K562 (cell line): Measurements from ENCODE around the gene GXYLT2. TPM values are rescaled to one million over a fixed set of nuclear protein-coding genes. Genes with fewer than 3 reads are reported as not detected.

Source experiments
- ATAC-seq: fragments of 200-7000 bp; cut with Tn5 transposase; 3 replicates; pipeline ENCODE4 v1.9.1; 2020; ENCODE audit warnings: moderate library complexity
- BruUV-seq: library from RNA; stranded (reverse); fragments of 400-500 nt; replicated peaks from 2 replicates; lab custom pipeline; 2021; lab: Mats Ljungman, UMichigan
- CTCF ChIA-PET: fragments of 300-600 bp; formaldehyde crosslinking; extraction: SDS; loops from one replicate; lab custom pipeline; 2021; ENCODE audit warnings: low intra/inter-chr PET ratio; lab: Yijun Ruan, JAX
- POLR2A ChIA-PET: fragments of 300-600, 350-650 bp; sonication (Branson Sonifier 250); formaldehyde crosslinking; extraction: SDS; loops from one replicate; lab custom pipeline; 2021; ENCODE audit warnings: antibody characterized with exemption, inconsistent platforms; lab: Yijun Ruan, JAX
- DNase-seq, 4 experiments: peaks; one replicate each; pipeline versions ENCODE4 v3.0.0 to v3.0.0-alpha.2; 2011 to 2018; ENCODE audit warnings: low spot score in 3 of 4, mixed read lengths in 3 of 4; ENCODE audit errors: extremely low read depth in 1 of 4
- FAIRE-seq: peaks from 2 replicates; lab custom pipeline; 2011; peaks lifted over from hg19 to GRCh38; lab: Jason Lieb, UNC
- H2AFZ ChIP-seq: 2 replicates; pipeline ENCODE4 v1.6.0; 2011; ENCODE audit warnings: low read depth, low read length, control low read depth, inconsistent platforms
- H3K27ac ChIP-seq: fragments of 200-600 bp; 3 replicates; pipeline ENCODE4 v1.8.0; 2011; ENCODE audit warnings: low read depth, mild to moderate bottlenecking, control low read depth, inconsistent platforms, low read length, moderate library complexity, mixed read lengths; ENCODE audit errors: extremely low read depth
- H3K27me3 ChIP-seq, 2 experiments: fragments of 300-600 bp in 1 of 2; 2 replicates in 1 of 2; 3 replicates in 1 of 2; pipeline versions ENCODE4 v1.6.0 to v1.8.0; 2011; ENCODE audit warnings: inconsistent platforms in 2 of 2, low read length in 2 of 2, mild to moderate bottlenecking in 1 of 2, mixed read lengths in 1 of 2, moderate library complexity in 1 of 2; ENCODE audit not compliant: control insufficient read depth in 2 of 2, insufficient read depth in 2 of 2
- H3K36me3 ChIP-seq: fragments of 300-600 bp; 3 replicates; pipeline ENCODE4 v1.8.0; 2011; ENCODE audit warnings: mild to moderate bottlenecking, low read length, inconsistent platforms; ENCODE audit not compliant: control insufficient read depth, insufficient read depth
- H3K4me1 ChIP-seq, 2 experiments: fragments of 200-600 bp in 1 of 2; replicated peaks in 1 of 2; 2 replicates in 1 of 2; 3 replicates in 1 of 2; pipeline versions ENCODE4 v1.5.1 to v1.8.0; 2011; ENCODE audit warnings: inconsistent platforms in 2 of 2, low read length in 2 of 2, mild to moderate bottlenecking in 1 of 2, mixed read lengths in 1 of 2, moderate library complexity in 1 of 2; ENCODE audit not compliant: control insufficient read depth in 2 of 2, insufficient read depth in 2 of 2
- H3K4me2 ChIP-seq: 2 replicates; pipeline ENCODE4 v1.6.1; 2011; ENCODE audit warnings: low read length, control low read depth, inconsistent platforms, mixed read lengths; ENCODE audit not compliant: insufficient read depth
- H3K4me3 ChIP-seq: fragments of 200-600 bp; sonication (generic), shearing (Covaris generic); 2 replicates; pipeline ENCODE4 v1.5.1; 2016; ENCODE audit warnings: control low read depth, inconsistent platforms
- H3K79me2 ChIP-seq: fragments of 200-600 bp; 3 replicates; pipeline ENCODE4 v1.8.0; 2011; ENCODE audit warnings: low read length, inconsistent platforms; ENCODE audit not compliant: control insufficient read depth, insufficient read depth
- H3K9ac ChIP-seq, 2 experiments: 2 replicates each; pipeline versions ENCODE4 v1.6.0 to v1.6.1; 2011; ENCODE audit warnings: low read depth in 2 of 2, low read length in 2 of 2, control low read depth in 1 of 2, inconsistent platforms in 1 of 2, mild to moderate bottlenecking in 1 of 2, mixed read lengths in 1 of 2; ENCODE audit not compliant: insufficient read depth in 1 of 2
- H3K9me1 ChIP-seq: one replicate; pipeline ENCODE4 v1.6.0; 2011; ENCODE audit warnings: inconsistent platforms, mild to moderate bottlenecking, low read length, moderate library complexity; ENCODE audit not compliant: control insufficient read depth, insufficient read depth
- H3K9me3 ChIP-seq: replicated peaks from 2 replicates; pipeline ENCODE4 v1.5.1; 2011; ENCODE audit warnings: low read depth, low read length, inconsistent platforms; ENCODE audit not compliant: control insufficient read depth, insufficient read depth
- H4K20me1 ChIP-seq: replicated peaks from 2 replicates; pipeline ENCODE4 v1.6.1; 2011; ENCODE audit warnings: low read length, inconsistent platforms, mixed read lengths; ENCODE audit not compliant: control insufficient read depth, insufficient read depth
- CBFB ChIP-seq: sonication (generic); formaldehyde crosslinking; IDR thresholded peaks from 2 replicates; pipeline ENCODE4 v1.4.0; 2020; ENCODE audit warnings: mild to moderate bottlenecking, missing genetic modification reagents
- CTCF ChIP-seq, 3 experiments: IDR thresholded peaks in 2 of 3; conservative IDR thresholded peaks in 1 of 3; 2 replicates each; pipeline ENCODE4 v1.5.1; 2011 to 2012; ENCODE audit warnings: low read length in 3 of 3, mild to moderate bottlenecking in 3 of 3, control low read depth in 2 of 3, improper control_type of control experiment in 1 of 3, inconsistent platforms in 1 of 3, low read depth in 1 of 3, mixed read lengths in 1 of 3, moderate library complexity in 1 of 3; ENCODE audit not compliant: insufficient read depth in 2 of 3
- CXXC5 ChIP-seq: fragments of 250-450 bp; sonication (Bioruptor Pico); IDR thresholded peaks from 2 replicates; pipeline ENCODE4 v1.8.0; 2022; ENCODE audit warnings: inconsistent platforms, mild to moderate bottlenecking, moderate library complexity
- DEAF1 ChIP-seq: fragments of 450-650 bp; formaldehyde crosslinking; IDR thresholded peaks from 2 replicates; pipeline ENCODE4 v1.4.0; 2020; ENCODE audit warnings: mild to moderate bottlenecking, moderate library complexity
- HBP1 ChIP-seq: fragments of 450-650 bp; formaldehyde crosslinking; IDR thresholded peaks from 2 replicates; pipeline ENCODE4 v1.4.0; 2022; ENCODE audit warnings: missing genetic modification characterization
- RBM15 ChIP-seq: fragments of 200-400 bp; formaldehyde crosslinking; IDR thresholded peaks from 2 replicates; pipeline ENCODE4 v1.6.1; 2018; ENCODE audit warnings: mild to moderate bottlenecking, low read length, moderate library complexity; ENCODE audit not compliant: insufficient read depth
- RBM25 ChIP-seq: fragments of 200-400 bp; formaldehyde crosslinking; IDR thresholded peaks from 2 replicates; pipeline ENCODE4 v1.6.1; 2018; ENCODE audit warnings: low read length, low read depth, moderate library complexity; ENCODE audit not compliant: severe bottlenecking
- SFPQ ChIP-seq: fragments of 200-400 bp; formaldehyde crosslinking; IDR thresholded peaks from 2 replicates; pipeline ENCODE4 v1.6.1; 2017; ENCODE audit warnings: mild to moderate bottlenecking, low read depth, low read length, moderate library complexity
- ZBTB2 ChIP-seq: fragments of 450-650 bp; IDR thresholded peaks from 2 replicates; pipeline ENCODE4 v1.6.1; 2016; ENCODE audit warnings: antibody characterized with exemption
- ZNF124 ChIP-seq: sonication (generic); formaldehyde crosslinking; IDR thresholded peaks from 2 replicates; pipeline ENCODE4 v1.8.1; 2022; ENCODE audit warnings: missing genetic modification reagents
- ZNF639 ChIP-seq, 2 experiments: fragments of 200-800 bp in 1 of 2; sonication (Bioruptor generic) in 1 of 2; sonication (generic) in 1 of 2; formaldehyde crosslinking in 1 of 2; IDR thresholded peaks in 1 of 2; conservative IDR thresholded peaks in 1 of 2; 2 replicates each; pipeline versions ENCODE4 v1.5.0 to v1.6.1; 2016 to 2020; ENCODE audit warnings: missing compliant biosample characterization in 1 of 2, missing genetic modification characterization in 1 of 2, missing genetic modification reagents in 1 of 2
- WGBS: fragments of 100-300 bp; shearing (Covaris generic); methylation state at CpG from one replicate; pipeline ENCODE4 v1.1.6; 2016; ENCODE audit warnings: low coverage, mixed read lengths; ENCODE audit not compliant: insufficient coverage; ENCODE audit errors: missing lambda C conversion rate; 5-methylcytosine and 5-hydroxymethylcytosine counted together
- in situ Hi-C: fragments of 300-500 bp; cut with MboI; formaldehyde crosslinking; loops from 4 replicates; pipeline ENCODE4 v1.15.0; 2018; ENCODE audit warnings: inconsistent platforms, mixed read lengths
- intact Hi-C: fragments of 100-400 bp; cut with micrococcal nuclease; formaldehyde crosslinking; loops from 2 replicates; pipeline ENCODE4 v1.14.2; 2022
- polyA plus RNA-seq, 8 experiments: library from polyadenylated mRNA; depleted of rRNA in 4 of 8; stranded (reverse) in 5 of 8; unstranded in 3 of 8; fragments of >200 nt; fragmentation: Nextera tagmentation in 2 of 8; fragmentation: Illumina TruSeq in 1 of 8; extraction: Ambion mirVana in 2 of 8; extraction: Trizol in 1 of 8; gene quantifications; 2 replicates each; pipeline versions ENCODE4 v1.2.1 to v1.2.3, GENCODE V29; 2011 to 2014; ENCODE audit warnings: inconsistent platforms in 1 of 8, missing spikeins in 1 of 8
- total RNA-seq, 7 experiments: library from RNA; depleted of rRNA in 6 of 7; stranded (reverse); fragments of >200 nt in 6 of 7; fragmentation: Illumina TruSeq in 2 of 7; extraction: Trizol in 2 of 7; gene quantifications; 2 replicates each; pipeline versions ENCODE4 v1.2.1 to v1.2.3, GENCODE V29; 2011 to 2021; ENCODE audit warnings: low replicate concordance in 1 of 7

GXYLT2 gene
- total and polyA plus RNA-seq, 9 of the 15 experiments (the other 6 are each of a cell fraction or from before 2014, with no cell fraction given) = 0.71 to 6.0 (median 3.3) TPM

GRCh38 chr3:72930754-72931153 is 42.9 kb downstream of the GXYLT2 start:
- ChIA-PET CTCF (no interaction called here), POLR2A (no interaction called here)
- H3K9me1 ChIP-seq = no peaks in the 10 kb centered on the region
- FAIRE-seq = no peak
- intact Hi-C loops = no loop called here
- no peak overlapping the region for H3K9ac ChIP-seq
- peaks cover 0 to 3% of the 10 kb centered on the region in 2 experiments; a peak in 1 of 5 replicates for H3K4me1 ChIP-seq
- H2AFZ ChIP-seq = no peak overlapping the region
- ATAC-seq = no peak
- H3K9me3 ChIP-seq = no peaks in the 10 kb centered on the region
- WGBS = 55% methylated on average over 3 of the region's 4 CpGs
- no peak overlapping the region for H3K4me3 ChIP-seq
- BruUV-seq = no TSS peak
- DNase-seq = no peak
- in situ Hi-C loops = loop anchor here (10.0 kb wide), 1 partner anchor 144 kb away; no protein-coding TSS in a partner anchor
- no peak overlapping the region for H3K4me2 ChIP-seq
- H4K20me1 ChIP-seq = no peaks in the 10 kb centered on the region; the same call in 1 of the 2 replicates
- no peaks in the 10 kb centered on the region for H3K36me3 ChIP-seq
- no peaks in the 10 kb centered on the region for H3K27me3 ChIP-seq
- H3K27ac ChIP-seq = no peak overlapping the region
- H3K79me2 ChIP-seq = no peaks in the 10 kb centered on the region
- TF ChIP-seq CXXC5 (CRISPR knock-in tag) (no peak), HBP1 (CRISPR knock-in tag) (no peak), ZNF639 (CRISPR knock-in tag; conservative IDR thresholded peaks at IDR 0.05 in 1 of 2, IDR thresholded peaks at IDR 0.05 in 1 of 2) (no peak), RBM25 (no peak), CTCF (IDR thresholded peaks at IDR 0.05 in 2 of 3, conservative IDR thresholded peaks at IDR 0.05 in 1 of 3; ENCODE audit: insufficient read depth in 2 of 3, low read depth in 1 of 3, low read length in 3 of 3) (no peak), DEAF1 (CRISPR knock-in tag) (no peak), CBFB (CRISPR knock-in tag) (no peak), ZBTB2 (no peak), RBM15 (no peak), SFPQ (no peak), ZNF124 (CRISPR knock-in tag) (no peak)
